HG03025 (cell line): Measurements from ENCODE around the gene DMKN.

Source experiments
- ATAC-seq: cut with Tn5 transposase; IDR thresholded peaks from one replicate; pipeline ENCODE4 v1.9.1; 2021; ENCODE audit warnings: mild to moderate bottlenecking, moderate library complexity; ENCODE audit not compliant: unreplicated experiment, low FRiP score

Gene DMKN, protein sequence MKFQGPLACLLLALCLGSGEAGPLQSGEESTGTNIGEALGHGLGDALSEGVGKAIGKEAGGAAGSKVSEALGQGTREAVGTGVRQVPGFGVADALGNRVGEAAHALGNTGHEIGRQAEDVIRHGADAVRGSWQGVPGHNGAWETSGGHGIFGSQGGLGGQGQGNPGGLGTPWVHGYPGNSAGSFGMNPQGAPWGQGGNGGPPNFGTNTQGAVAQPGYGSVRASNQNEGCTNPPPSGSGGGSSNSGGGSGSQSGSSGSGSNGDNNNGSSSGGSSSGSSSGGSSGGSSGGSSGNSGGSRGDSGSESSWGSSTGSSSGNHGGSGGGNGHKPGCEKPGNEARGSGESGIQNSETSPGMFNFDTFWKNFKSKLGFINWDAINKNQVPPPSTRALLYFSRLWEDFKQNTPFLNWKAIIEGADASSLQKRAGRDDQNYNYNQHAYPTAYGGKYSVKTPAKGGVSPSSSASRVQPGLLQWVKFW

DNA sequence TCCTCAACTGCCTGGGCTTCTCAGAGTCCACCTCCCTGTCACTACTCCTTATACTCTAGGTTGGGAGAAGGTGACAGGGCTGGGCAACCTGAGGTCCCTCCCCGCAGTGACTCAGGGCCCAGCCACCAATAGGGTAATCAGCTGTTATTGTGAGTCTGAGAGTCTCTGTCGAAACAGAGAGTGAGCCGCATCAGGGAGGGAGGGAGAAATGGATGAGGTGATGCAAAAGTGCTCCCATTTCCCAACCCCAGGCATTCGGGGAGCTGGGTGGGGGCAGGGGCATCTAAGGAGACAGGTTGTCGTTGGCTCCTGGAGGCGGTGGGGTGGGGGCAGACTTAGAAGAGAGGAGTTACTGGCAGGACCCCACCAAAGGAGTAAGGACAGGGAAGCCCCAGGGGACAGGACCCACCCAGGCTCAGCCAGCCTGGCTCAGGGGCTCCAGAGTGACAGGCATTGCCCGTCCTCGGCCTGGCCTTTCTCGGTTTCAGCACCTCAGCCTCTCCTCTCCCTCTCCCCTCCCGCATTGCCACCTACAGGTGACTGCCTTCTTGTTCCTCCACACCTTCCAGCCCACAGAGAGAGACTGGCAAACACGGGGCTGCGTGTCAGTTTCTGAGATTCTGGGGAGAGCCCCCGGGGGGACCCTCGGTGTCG, at the start of gene DMKN:
TSS of gene DMKN (minus strand) at position 22 of the 654 bp plus-strand sequence. CDS start 174 bp downstream, outside the sequence.
- no peak for ATAC-seq

DNA sequence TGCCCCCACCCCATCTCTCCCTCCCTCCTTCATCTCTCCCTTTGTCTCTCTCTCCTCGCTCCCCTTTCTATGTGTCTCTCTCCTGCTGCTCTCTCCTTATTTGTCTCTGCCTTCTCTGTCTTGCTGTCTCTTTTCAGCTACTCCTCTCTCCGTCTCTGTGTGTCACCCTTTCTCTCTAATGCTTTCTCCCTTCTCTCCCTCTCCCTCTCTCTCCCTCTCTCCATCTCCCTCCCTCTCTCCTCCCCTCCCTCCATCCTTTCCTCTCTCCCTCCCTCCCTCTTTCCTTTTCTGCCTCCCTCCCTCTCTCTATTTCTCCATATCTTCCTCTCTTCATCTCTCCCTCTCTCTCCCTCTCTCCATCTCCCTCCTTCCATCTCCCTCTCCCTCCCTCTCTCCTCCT, 49.3 kb upstream of the DMKN start:
- no peak for ATAC-seq

DNA sequence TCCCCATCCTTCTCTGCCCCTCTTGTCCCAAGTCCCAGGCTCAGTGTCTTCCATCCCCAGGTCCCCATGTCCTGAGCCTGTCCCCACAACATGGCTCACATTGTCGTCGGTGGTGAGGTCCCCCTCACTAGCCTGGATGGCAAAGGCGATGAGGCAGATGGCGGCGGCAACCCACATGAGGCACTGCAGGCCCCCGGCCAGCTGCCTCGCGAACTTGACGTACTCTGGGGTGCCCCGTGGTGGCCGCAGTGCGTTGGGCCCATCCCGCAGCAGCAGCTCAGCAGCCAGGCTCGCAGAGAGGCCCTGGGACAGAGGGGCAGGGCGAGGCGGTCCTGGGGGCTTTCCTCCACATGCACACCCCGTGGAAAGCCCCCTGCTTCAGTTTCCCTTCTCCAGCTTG, 48.9 kb upstream of the DMKN start:
- no peak for ATAC-seq

DNA sequence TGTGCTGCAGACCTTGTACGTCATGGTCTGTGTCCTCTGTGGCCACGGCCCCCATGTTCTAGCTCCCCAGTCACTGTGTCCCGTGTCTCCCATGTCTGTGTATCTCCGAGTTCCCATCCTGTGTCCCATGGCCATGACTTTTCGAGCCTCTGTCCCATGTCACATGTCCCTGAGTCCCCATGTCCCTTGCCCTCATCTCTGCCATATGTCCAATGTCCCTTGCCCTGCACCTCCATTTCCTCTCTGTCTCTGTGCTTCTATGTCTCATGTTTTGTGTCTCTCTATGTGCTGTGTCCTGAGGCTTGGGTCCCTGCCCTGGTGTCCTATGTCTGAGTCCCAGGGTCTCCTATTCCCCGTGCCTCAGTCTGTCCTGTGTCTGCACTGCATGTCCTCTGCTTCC, 48.0 kb upstream of the DMKN start:
- ATAC-seq = no peak

DNA sequence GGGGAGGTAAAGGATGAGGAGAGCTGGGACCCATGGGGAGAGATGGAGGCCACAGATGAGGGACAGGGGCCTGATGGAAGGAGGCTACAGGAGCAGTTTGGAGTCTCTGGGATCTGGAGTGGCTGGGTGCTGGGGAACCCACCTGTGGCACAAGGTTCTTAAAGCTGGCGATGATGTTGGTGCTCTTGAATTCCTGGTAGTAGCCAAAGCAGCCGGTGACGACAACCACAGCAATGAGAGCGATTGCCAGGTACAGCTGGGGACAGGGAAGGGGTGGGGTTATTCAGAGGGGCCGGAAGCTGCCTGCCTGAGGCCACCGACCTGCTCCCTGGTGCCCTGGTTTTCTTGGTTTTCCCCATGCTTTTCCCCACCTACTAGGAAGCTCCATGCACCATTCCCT, 47.2 kb upstream of the DMKN start:
- no peak for ATAC-seq

DNA sequence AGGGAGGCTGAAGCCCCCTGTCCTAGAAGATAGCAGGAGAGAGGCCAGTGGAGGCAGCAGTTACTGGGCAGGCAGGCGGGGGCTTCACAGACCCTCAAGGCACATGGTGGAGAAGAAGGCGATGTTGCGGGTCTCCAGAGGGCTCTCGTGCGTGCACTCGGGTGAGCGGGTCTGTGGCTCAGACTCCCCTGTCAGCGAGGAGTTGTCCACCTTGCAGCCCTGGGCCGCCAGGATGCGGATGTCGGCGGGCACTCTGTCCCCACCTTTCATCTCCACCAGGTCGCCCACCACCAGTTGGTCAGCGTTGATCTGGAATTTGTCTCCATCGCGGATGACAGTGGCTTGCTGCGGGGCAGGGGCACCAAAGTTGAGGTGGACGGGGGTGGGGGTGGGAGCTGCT, 46.8 kb upstream of the DMKN start:
- ATAC-seq = no peak

DNA sequence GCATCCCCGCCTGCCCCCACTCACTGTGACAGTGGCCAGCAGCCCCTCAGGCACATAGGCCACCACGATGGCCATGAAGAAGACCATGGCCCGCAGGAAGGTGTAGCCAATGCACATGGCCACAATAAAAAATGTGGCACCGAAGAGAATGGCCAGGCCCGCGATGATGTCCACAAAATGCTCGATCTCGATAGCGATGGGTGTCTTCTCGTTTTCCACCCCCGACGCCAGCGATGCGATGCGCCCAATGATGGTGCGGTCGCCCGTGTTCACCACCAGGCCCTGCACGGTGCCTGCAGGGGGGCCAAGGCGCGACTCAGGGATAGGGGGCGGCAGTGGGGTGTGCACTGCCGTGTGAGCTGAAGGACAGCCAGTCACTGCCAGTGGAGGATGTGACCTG, 46.3 kb upstream of the DMKN start:
- no peak for ATAC-seq

DNA sequence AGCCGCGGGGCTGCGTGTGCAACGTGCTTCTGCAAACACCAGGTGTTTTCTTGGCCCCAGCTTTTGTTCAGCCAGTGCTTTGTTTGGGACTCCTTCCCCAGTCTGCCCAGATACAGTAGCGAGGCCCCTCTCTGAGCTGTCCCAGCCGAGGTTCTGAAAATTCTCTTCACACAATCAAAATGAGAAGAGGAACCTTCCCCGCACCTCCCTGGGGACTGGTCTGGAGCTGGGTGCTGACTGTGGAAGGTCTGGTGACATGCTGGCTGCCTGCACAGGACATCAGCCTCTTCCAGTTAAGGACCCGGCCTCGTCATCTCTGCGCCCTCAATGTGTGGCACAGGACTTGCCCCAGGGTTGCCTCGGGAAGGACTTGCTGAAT, 45.8 kb upstream of the DMKN start:
- ATAC-seq = no peak

DNA sequence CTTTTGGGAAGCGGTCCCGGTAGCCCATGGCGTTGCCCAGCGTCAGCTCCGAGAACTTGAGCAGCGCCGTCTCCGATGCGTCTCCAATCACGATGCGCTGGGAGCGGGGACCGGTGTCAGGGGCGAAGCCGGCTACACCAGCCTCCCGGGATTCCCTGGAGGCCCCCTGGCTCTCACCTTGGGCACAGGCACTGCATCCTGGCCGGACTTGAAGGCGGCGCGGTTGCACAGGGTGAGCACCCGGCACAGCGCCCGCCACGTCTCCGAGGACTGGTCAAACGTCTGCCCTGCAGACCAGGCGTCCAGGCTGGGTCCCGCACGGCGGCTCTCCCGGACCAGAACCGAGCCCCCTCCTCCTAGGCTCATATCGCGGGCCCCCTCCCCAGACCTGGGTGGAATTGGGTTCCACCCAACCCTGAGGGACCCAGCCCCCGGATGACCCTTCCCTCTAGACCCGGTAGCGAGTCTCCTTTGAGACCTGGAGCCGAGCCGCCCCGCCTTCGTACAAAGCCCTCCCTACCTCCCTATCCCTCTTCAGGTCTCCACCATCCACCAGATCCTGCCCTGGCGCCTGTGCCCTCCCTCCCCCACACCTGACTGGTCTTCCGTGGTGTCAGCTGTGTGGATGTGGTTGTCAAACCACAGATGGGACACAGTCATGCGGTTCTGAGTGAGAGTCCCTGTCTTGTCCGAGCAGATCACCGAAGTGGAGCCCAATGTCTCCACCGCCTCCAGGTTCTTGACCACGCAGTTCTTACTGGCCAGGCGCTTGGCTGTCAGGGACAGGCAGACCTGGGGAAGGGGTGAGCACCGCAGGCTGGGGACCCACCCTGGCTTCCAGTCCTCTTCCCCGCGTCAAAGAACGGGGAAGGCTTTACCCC, 45.2 kb upstream of the DMKN start:
- no peak for ATAC-seq

DNA sequence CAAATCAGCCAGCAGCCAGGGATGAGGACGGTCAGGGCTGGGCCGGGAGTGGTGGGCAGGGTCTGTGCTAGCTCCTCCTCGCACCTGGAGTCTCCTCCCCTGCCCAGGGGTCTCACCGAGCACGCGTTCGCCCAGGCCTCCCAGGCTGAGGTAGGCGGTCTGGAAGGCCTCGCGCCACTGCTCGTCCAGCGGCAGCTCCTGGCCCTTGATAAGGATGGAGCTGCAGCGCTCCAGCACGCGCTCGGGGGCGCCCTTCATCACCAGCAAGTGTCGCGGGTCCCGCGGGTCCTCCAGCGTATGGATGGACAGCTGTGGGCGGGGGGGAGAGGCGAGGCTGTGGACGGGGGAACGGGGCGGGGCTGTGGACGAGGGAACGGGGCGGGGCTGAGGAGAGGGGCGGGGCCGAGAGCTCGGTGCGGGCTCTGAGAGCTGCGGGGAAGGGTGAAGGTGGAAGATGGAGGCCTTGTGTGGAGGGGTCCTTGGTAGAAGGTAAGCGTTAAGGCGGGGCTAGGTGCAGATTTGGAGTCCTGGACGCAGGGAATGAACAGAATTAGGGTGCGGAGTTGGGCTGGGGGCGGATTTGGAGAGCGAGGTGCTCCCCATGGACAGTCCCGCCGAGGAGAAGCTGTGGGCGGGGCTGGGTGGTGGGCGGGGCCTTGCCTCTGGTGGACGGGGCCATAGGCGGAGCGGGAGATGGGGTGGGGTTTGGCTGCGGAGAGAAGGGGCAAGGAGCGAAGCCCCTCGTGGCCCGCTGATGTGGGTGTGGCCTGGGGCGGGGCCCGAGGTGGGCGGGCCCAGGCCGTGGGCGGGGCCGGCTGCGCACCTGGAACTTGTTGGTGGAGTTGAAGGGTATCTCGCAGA, 44.3 kb upstream of the DMKN start:
- no peak for ATAC-seq

DNA sequence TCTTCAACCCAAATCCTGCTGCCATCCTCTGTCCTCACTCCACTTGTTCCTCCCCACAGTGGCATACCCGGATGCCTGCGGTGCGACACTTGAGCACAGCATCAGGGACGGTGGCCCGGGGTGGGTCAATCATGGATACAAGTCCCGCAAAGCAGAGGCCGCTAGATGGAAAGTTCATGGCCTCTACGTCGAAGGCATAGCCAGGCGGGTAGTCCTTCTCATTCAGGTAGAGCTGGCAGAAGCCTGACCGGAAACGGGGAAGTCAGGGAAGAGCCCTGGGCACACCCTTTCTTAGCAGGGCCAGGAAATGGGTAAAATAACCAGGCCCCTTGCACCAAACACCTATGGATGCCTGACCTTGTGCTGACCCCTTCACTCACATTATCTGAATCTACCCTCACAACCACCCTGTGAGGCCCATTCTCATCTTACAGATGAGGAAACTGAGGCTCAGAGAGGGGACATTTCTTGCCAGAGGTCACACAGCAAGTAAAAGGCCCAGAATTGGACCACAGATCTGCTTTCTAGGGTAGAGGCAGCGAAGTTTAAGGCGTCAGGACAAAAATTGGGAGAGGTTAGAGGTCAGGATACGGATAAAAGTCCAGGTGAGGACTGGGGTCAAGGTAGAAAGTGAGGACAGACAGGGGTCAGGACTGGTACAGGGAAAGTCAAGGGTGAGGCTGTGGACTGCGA, 43.5 kb upstream of the DMKN start:
- no peak for ATAC-seq

DNA sequence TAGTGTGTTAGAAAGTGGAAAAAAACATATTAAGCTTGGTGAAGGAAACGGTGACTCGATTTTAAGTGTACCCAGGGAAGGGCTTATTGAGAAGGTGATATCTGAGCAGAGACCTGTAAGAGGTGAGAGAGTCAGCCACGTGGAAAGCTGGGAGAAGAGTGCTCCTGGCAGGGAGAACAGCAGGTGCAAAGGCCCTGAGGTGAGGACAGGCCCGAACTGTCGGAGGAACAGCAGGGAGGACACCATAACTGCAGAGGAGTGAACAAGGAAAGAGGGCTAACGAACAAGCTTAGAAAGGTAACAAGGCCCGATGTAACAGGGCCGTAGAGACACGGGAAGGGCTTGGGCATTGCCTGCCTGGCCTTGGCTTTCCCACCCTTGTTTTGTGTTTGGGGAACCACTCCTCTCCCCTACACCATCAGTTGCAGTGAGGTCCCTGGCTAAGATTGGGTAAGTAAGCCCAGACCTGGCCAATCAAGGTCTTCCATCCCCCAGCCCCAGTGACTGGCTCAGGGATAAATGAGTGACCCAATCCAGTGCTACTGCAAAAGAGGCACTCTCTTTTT, 42.7 kb upstream of the DMKN start:
- no peak for ATAC-seq

DNA sequence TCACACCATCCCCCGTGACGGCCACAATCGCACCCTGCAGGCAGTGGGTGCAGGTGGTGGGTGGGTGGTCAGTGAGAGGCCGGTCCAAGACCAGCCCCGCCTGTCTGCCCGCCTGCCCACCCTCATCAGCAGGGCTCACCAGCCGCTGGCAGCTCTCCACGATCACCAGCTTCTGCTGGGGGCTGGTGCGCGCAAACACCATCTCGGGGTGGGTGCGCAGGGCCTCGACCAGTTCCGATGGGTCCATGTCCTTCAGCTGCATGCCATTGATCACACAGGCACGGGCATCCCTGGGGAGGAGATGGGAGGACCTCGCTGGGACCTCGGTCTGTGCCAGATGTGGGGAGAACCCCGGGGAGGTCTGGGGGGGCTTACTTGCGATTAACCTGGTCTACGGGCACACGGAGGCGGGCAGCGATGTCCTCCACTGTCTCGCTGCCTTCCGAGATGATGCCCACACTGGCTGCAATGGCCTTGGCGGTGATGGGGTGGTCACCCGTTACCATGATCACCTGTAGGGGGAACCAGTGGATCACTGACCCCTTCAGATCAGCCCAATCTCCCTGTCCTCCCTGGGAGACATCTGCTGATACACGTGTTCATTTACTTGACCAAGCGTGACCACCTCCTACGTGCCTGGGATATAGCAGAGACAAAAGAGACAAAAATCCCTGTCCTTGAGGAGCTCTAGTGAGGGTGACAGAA, 42.0 kb upstream of the DMKN start:
- ATAC-seq = no peak

DNA sequence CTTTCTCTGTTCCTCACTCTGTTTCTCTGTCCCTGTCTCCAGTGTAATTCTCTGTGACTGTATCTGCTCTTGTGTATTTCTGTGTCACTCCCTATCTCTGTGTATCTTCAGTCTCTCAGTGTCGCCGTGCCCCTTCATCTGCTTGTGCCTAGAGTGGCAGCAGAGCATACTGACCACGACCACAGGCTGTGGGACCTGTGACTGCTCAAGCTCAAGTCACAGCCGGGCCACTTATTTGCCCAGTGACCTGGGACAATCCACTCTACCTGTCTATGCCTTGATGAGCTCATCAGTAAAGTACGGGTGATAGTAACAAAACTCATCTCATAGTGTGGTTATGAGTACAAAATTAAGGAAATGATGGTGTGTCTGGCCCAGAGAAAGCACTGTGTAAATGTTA, 40.6 kb upstream of the DMKN start:
- no peak for ATAC-seq

DNA sequence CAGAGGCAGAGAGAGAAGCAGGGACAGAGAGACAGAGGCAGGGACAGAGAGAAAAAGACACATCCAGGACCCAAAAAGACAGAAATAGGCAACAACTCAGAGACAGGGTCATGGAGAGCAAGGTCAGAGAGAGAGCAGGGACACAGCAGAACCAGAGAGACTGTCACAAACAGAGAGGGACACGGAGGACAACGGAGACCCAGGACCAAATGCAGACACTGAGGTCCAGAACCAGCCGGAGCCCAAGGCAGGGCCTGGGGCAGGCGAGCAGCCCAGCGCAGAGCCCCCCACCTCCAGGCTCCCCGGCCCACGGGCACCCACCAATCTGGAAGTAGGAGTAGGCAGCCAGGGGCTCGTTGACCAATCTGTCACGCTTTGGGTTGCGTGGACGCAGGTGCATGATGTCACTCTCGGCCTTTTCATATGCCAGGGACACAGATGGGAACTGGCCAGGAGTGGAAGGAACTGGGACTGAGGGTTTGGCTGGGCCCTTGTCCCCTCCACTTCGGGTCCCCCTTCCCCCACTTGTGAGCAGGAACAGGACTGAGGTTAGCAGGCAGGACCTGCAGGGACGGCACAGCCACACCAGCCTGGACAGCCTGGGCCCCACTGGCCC, 40.0 kb upstream of the DMKN start:
- ATAC-seq = no peak

DNA sequence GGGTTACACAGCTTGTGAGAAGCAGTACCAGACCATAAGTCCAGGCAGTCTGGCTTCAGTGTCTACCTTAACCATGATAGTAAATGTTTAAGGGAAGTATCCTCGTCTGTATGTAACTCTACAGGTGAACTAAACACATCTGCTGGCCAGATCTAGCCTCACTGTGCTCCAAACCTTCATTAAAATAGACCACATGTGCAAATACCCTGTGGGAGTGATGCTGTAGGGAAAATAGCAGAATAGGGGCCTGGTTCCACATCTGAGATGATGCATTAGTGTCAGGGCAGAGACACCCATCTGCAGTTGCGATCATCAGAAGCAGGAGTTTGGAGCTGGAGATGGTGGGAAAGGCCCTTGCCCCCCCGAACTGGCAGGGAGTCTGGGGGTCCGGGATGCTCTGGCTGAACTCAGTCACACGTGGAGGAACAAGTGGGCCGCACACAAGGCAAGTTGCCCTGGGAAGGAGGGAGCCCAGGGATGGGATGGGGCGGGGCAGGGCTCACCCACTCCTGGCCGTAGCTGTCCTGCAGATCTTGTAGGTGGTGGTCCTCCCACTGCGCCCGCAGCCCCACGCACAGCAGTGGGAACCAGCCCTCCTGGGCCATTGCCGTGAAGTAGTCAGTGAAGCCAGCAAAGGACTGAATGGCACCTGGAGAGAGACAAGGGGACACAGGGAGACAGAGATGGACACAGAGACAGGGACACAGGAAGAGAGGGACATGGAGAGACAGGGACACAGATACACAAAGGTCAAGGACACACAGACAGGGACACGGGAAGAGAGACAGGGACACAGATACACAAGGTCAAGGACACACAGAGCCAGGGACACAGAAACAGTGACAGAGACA, 39.3 kb upstream of the DMKN start:
- ATAC-seq = no peak

DNA sequence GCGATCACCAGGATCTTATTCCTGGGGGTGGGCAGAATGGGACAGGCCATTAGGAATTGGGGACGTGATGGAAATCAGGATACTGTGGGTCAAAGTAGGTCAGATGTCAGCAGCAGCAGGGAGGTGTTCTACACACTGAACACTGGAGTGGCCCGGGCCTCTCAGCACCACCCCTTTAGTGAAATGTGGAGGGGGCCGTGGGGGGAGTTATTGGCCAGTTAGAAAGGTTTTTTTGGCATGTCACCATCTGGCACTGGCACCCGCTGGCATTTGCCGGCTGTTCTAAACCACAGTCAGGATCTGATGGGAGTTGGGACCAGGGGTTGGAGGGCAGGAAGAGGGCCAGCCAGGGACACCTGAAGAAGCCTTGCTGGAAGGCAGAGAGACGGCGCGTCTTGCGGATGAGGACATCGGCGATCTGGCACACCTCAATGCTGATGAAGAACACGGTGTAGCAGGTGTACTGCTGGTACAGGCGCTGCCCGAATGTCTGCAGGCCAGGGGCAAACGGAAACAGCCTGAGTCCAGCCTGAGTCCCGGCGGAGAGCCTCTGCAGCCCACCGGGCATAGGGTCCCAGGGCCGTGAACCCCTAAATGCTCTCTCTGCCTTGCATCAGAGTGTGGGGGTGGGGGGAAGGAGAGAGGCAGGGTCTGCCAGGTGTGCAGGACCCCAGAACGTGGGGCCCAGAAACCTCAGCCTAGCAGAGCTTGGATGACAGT, 37.8 kb upstream of the DMKN start:
- no peak for ATAC-seq
